ENCODE measurements around the gene MAD1L1. TPM values are rescaled to one million over a fixed set of nuclear protein-coding genes. Genes with fewer than 3 reads are reported as not detected.
"Not testable (repeated sequence)": the region's sequence is repeated elsewhere in the genome, so short reads cannot be mapped to it uniquely, and the experiment has no call there.

Gene MAD1L1
- total RNA-seq, 1 experiment from 2014 or later, result 63.0 TPM

DNA sequence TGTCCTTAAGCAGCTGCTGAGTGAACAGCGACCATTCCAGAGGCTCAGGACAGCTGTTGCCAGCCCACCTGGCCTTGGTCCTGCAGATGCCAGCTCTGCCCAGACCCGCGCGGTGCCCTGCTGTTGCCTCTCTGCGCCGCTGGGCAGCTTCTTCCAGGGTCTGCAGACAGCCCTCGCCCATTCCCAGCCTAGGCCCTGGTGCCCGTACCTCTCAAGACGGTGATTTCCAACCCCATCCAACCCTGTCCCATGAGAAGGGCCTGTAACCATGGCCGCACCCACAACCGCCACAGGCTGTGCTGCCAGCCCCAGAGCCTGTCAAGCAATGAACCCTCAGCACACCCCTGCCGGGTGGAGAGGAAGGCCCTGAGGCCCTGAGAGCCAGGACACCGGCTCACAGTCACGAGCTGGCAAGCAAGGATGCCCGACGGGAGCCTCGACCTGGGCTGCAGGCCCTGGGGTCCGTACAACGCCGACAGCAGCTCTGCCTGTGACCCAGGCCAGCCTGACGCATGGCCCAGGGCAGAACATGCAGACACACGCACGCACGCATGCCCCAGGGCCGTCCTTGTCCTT lies 231.9 kb downstream of the MAD1L1 start:
- Histone ChIP-seq H3K36me3 (replicated peaks; ENCODE audit: control insufficient read depth, insufficient read depth, low read length) (no peaks in the 10 kb centered on the region; the same call in 1 of the 2 replicates), H3K4me3 (ENCODE audit: insufficient read depth, low read depth, low read length) (no peak overlapping the region), H3K27me3 (ENCODE audit: control insufficient read depth, insufficient read depth, low read length) (no peaks in the 10 kb centered on the region)
- DNase-seq, result no peak

DNA sequence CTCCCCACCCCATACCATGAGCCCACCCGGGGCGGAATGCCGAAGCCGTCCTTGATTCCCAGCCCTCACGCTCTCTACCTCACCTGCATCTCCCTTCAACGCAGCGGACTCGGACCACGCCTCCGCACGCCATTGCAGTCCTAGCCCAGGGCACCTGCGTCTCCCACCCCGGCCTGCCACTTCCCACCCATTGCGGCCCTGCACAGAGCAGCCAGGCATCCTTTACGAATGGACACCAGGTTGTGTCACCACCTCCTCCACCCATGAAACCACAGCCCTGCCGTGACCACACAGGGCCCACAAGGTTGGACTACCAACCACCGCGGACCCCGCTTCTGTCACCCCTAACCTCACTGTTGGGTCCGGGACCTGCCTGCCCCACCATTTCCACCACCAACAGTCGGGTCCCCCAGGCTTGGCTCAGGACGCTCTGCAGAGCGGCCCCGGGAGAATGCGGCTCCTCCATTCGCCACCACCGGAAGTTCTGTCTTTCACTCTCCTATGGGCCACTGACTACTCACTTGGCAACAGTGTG lies 232.5 kb downstream of the MAD1L1 start:
- no peak overlapping the region for H3K4me3 ChIP-seq (ENCODE audit: insufficient read depth, low read depth, low read length)
- no peaks in the 10 kb centered on the region for H3K27me3 ChIP-seq (ENCODE audit: control insufficient read depth, insufficient read depth, low read length)
- no peaks in the 10 kb centered on the region; the same call in 1 of the 2 replicates for H3K36me3 ChIP-seq (replicated peaks; ENCODE audit: control insufficient read depth, insufficient read depth, low read length)
- peak; percentile 67 for DNase-seq

DNA sequence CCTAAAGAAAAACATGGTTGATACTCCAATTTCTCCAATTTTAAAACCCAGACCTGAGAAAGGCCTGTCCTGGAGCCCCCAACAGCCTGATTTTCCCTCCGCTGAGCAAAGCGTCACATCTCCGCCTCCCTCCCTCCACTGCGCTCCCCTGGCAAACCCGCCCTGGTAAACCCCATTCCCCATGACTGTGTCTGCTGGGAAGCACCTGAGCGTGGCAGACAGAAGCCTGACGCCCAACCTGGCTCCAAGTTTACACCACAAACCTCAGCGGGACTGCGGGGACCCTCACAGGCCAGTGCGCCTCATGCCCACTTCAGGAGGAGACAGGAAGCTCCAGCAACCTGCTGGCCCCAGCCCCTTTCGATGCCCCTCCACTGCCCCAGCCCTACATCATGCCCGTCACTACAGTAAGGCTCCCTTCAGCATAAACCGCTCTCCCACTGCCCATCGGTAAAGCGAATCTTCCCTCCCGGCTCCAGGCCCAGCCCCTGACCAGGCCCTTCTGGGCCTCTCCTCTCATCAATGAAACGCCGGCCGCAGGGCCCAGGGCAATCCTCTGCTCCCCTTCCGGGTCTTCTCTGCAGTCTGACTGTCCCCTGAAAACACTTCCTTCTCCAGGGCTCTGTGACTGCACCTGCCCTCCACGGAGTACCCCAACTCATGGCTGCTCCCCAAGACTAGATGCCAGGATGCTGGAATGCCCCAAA lies 233.3 kb downstream of the MAD1L1 start:
- Histone ChIP-seq H3K4me3 (ENCODE audit: insufficient read depth, low read depth, low read length) (no peak overlapping the region), H3K36me3 (replicated peaks; ENCODE audit: control insufficient read depth, insufficient read depth, low read length) (no peaks in the 10 kb centered on the region; the same call in 1 of the 2 replicates), H3K27me3 (ENCODE audit: control insufficient read depth, insufficient read depth, low read length) (no peaks in the 10 kb centered on the region)
- peak; percentile 71 for DNase-seq

DNA sequence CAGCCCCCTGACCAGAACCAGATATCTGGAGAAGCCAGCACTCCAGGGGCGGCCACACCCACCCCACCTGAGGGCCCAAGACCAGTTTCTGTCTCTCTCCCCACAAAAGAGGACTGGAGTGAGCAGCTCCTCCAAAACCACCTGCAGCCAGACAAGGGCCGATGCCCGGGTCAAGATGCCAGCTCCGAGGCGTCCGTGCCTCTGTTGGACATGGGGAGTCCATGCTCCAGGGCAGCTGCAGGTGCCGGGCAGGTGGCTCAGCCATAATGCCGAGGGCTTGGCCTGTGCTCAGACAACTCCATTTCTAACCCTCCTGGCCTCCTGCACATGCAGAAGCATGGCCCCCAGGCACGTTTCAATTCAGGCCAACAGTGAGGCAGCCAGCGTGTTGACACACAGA lies 234.6 kb downstream of the MAD1L1 start:
- H3K36me3 ChIP-seq (replicated peaks; ENCODE audit: control insufficient read depth, insufficient read depth, low read length), result no peaks in the 10 kb centered on the region; the same call in 1 of the 2 replicates
- H3K4me3 ChIP-seq (ENCODE audit: insufficient read depth, low read depth, low read length), result no peak overlapping the region
- DNase-seq, result no peak
- no peaks in the 10 kb centered on the region for H3K27me3 ChIP-seq (ENCODE audit: control insufficient read depth, insufficient read depth, low read length)

DNA sequence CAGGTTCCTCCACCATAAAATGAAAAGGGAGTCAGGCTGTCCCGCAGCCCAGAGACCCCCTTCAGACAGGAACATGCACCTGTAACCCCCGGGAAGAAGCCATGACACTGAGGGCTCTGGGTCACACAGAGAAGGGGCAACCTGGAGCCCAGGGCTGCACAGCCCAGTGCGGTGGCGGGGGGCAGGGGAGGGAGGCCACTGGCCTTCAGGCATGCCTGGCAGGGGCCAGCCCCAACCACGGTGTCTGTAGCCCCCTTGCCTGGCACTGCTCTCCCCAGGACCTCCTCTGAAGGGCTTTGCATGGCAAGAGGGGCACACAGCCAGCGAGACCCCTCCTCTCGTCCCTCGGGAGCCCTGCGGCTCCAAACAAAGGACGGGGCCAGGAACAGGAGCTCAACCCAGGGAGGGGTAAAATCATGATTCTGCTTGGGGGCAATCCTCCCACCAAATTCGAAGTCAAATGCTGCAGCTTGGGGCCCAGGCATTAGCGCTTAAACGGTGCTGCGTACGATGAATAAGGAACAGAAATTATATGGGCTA lies 235.1 kb downstream of the MAD1L1 start:
- H3K36me3 ChIP-seq (replicated peaks; ENCODE audit: control insufficient read depth, insufficient read depth, low read length), result no peaks in the 10 kb centered on the region
- DNase-seq, result peak; percentile 73
- H3K4me3 ChIP-seq (ENCODE audit: insufficient read depth, low read depth, low read length), result no peak overlapping the region
- H3K27me3 ChIP-seq (ENCODE audit: control insufficient read depth, insufficient read depth, low read length), result no peaks in the 10 kb centered on the region

DNA sequence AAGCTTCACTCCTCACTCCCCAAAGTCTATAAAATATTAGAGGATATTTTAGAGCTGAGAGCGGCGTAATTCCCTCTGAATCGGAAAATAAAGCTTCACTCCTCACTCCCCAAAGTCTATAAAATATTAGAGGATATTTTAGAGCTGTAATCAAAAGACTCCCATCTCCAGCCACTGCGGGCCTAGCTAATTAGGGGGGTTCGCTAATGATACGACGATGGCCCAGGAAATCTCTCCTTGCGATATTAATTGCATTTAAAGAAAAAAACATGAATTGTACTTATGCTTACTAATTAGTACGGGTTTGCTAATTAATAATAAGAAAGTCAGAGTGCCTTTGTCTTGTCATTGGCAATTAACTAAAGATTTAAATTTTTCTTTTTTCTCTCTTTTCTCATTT lies 235.9 kb downstream of the MAD1L1 start:
- H3K4me3 ChIP-seq (ENCODE audit: insufficient read depth, low read depth, low read length), result no peak overlapping the region
- no peaks in the 10 kb centered on the region for H3K27me3 ChIP-seq (ENCODE audit: control insufficient read depth, insufficient read depth, low read length)
- H3K36me3 ChIP-seq (replicated peaks; ENCODE audit: control insufficient read depth, insufficient read depth, low read length), result no peaks in the 10 kb centered on the region
- no peak for DNase-seq

DNA sequence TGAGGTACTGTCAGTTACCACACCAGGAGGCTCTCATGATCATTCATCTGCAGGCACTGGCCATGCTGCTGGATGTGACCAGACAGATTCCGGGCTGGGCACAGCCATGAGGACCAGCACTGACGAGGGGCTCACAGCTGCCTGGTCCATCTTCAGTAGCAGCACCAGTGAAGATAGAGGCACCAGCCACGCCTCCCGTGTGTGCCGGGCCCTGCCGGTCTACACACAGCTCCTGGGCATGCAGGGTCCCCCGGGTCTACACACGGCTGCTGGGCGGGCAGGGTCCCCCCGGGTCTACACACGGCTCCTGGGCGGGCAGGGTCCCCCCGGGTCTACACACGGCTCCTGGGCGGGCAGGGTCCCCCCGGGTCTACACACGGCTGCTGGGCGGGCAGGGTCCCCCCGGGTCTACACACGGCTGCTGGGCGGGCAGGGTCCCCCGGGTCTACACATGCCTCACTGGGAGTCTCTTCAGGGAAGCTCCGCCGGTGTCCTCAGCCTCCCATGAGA lies 236.8 kb downstream of the MAD1L1 start:
- H3K4me3 ChIP-seq (ENCODE audit: insufficient read depth, low read depth, low read length); H3K27me3 ChIP-seq (ENCODE audit: control insufficient read depth, insufficient read depth, low read length); H3K36me3 ChIP-seq (replicated peaks; ENCODE audit: control insufficient read depth, insufficient read depth, low read length); DNase-seq: not testable (repeated sequence)

DNA sequence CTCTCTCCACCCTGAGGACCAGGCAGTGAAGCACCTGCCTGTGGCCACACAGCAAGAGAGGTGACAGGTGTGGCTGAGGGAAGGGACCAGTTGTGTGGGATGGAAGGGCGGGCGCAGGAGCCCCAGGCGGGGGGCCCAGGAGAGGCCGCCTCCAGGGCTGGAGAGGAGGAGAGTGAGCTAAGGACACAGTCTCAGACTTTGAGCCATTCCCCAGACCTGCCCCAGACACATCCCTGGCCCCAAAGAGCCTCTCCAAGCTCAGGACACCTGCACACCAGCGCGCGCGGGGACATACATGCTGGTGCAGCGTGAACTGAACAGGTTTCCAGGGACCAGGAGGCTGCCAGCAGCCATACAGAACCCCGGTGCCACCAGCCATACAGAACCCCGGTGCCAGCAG lies 237.3 kb downstream of the MAD1L1 start:
- no peak for DNase-seq
- Histone ChIP-seq H3K36me3 (replicated peaks; ENCODE audit: control insufficient read depth, insufficient read depth, low read length) (no peaks in the 10 kb centered on the region), H3K4me3 (ENCODE audit: insufficient read depth, low read depth, low read length) (no peak overlapping the region), H3K27me3 (ENCODE audit: control insufficient read depth, insufficient read depth, low read length) (no peaks in the 10 kb centered on the region)

DNA sequence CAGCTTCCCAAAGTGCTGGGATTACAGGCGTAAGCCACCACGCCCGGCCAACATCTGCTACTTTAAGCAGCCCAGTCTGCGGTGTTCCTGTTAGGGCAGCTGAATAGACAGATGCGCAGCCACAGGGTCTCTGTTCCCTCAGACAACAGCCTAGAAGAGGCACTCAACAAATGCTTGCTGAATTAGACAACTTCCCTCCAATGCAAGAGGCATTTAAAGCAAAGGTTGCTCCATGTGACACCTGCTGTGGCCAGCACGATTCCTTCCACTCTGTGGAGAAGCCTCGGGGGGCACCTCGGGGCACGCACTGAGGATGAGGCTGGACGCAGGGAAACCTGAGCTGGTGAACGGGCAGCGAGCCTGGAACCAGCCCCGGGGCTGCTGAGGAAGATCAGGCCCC lies 237.8 kb downstream of the MAD1L1 start:
- no peak overlapping the region for H3K4me3 ChIP-seq (ENCODE audit: insufficient read depth, low read depth, low read length)
- no peaks in the 10 kb centered on the region for H3K36me3 ChIP-seq (replicated peaks; ENCODE audit: control insufficient read depth, insufficient read depth, low read length)
- H3K27me3 ChIP-seq (ENCODE audit: control insufficient read depth, insufficient read depth, low read length), result no peaks in the 10 kb centered on the region
- DNase-seq, result no peak

DNA sequence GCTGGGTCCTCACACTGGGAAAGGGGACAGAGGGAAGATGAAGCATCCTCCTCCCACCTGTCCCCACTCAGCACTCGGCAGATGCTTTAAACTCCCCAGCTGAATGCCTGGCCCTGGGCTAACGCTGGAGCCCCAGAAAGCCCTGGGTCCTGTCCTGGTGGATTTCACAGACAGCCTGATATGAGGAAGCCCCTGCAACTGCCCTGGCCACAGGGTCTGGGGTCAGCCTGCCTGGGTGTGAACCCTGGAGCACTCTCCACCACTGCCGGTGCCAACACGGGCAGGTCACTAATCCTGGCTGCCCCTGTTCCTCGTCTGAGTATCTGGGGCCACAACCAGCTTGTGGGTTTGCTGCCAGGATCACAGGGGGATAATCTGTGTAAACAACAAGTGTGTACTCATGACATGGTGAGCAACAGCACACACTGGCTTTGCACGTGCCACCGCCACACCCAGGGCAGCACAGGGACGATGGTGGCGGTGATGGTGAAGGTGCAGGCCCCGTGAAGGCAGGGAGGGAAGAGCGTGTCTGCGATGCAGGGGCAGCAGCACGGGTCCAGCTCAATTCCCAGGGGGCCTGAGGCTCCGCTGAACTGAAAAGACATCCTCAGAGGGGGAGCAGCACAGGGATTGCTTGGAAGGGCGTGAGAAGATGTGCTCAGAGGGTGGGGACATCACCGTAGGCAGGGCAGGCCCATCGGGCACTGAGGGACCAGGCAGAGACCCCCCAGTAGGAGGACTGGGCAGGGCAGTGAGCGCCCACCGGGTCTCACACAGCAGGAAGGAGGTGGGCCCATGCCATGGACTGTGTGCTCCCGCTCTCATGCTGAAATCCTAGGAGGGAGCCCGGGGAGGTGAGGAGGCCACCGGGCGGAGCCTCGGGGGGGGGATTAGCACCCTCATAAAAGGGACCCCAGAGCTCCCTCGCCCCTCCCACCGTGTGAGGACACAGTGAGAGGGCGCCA lies 238.7 kb downstream of the MAD1L1 start:
- no peak overlapping the region for H3K4me3 ChIP-seq (ENCODE audit: insufficient read depth, low read depth, low read length)
- no peaks in the 10 kb centered on the region for H3K36me3 ChIP-seq (replicated peaks; ENCODE audit: control insufficient read depth, insufficient read depth, low read length)
- H3K27me3 ChIP-seq (ENCODE audit: control insufficient read depth, insufficient read depth, low read length), result no peaks in the 10 kb centered on the region
- no peak for DNase-seq

DNA sequence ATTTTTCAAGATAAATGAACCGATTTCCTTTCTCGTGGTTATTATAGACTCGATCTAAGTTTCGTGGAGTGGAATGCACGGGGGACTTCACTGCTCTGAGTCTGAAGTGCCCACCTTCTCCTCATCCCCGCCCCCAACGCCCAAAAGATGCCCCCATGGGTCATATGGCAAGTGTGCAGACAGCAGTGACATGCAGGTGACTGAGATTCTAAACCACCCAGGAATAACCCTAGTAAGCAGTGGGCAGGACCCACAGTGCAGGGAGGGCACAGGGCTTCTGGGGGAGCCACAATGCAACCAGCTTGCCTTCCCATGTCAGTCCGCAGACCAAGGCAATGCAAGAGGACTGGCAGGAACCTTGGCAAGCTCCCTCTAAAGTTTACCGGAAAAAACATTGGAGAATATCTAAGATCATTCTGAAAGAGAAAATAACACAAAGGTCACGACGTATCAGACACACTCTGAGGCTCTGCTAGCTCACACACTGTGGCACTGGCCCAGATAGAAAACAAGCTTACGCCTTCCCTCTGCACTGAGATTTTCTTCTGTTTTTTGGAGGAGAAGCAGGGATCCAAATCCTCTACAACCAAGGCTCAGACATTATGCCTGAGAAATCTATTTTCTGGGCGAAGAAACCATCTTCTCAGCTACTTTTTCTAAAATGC lies 239.6 kb downstream of the MAD1L1 start:
- H3K36me3 ChIP-seq (replicated peaks; ENCODE audit: control insufficient read depth, insufficient read depth, low read length), result no peaks in the 10 kb centered on the region
- DNase-seq, result no peak
- H3K4me3 ChIP-seq (ENCODE audit: insufficient read depth, low read depth, low read length), result no peak overlapping the region
- no peaks in the 10 kb centered on the region for H3K27me3 ChIP-seq (ENCODE audit: control insufficient read depth, insufficient read depth, low read length)

DNA sequence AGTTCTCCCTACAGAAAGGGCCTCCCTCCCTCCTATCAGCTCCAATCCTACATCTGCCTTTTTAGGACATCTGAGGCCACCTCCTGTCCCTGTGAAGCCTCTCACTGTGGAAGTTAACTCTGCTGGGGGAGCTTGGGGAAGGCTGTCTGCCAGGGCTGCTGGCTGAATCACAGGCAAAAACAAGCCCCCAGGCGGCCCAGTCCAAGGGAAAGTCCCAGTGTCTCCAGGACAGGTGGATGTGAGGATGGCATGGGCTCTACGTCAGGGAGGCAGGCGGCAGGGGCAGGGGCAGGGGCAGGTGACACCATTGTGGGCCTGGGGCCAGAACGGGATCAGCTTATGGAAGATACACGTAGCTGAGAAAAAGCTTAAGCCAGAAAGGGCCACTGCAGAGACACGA lies 240.2 kb downstream of the MAD1L1 start:
- no peaks in the 10 kb centered on the region for H3K36me3 ChIP-seq (replicated peaks; ENCODE audit: control insufficient read depth, insufficient read depth, low read length)
- H3K4me3 ChIP-seq (ENCODE audit: insufficient read depth, low read depth, low read length), result no peak overlapping the region
- no peaks in the 10 kb centered on the region for H3K27me3 ChIP-seq (ENCODE audit: control insufficient read depth, insufficient read depth, low read length)
- peak; percentile 73 for DNase-seq

DNA sequence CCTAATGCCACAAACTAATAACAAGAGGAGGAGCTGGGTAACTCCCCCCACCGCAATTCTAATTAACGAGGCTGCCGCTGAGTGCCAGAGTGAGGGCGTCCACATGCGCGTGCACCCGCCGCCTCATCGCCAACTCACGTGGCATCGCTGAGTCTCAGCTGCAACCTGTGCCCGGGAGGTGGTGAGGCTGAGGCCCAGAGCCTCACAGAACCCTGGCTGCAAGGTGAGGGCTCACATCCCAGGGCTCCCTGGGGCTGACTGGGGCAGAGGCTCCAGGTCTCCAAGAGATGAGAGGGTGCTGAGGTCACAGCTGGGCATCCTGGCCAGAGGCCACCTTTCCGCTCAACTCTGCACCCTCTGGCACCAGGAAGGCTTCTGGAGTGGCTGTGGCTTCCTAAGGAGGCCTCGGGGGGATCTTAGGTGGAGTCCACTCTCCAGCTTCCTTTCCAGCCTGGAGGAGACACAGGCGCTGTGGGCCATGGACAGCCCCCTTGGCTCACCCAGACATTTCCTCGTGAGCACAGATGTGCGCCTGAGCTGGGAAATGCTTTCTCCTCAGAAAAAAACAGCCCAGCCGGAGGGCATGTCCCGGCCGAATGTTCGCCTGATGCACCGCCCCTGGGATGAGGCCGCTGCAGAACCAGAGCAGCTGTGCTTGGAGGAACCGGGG lies 242.6 kb downstream of the MAD1L1 start:
- Histone ChIP-seq H3K27me3 (ENCODE audit: control insufficient read depth, insufficient read depth, low read length) (no peaks in the 10 kb centered on the region), H3K36me3 (replicated peaks; ENCODE audit: control insufficient read depth, insufficient read depth, low read length) (no peaks in the 10 kb centered on the region), H3K4me3 (ENCODE audit: insufficient read depth, low read depth, low read length) (no peak overlapping the region)
- no peak for DNase-seq

Data from H7 (cell line).